Smooth muscle cell (in vitro differentiated cells): Measurements from ENCODE around the gene TMEM174. TPM values are rescaled to one million over a fixed set of nuclear protein-coding genes. Genes with fewer than 3 reads are reported as not detected.

Experiments
- DNase-seq: peaks from one replicate; lab custom pipeline; 2025; ENCODE audit not compliant: unreplicated experiment; lab: John Stamatoyannopoulos, UW
- H2AFZ ChIP-seq: fragments of 200-600 bp; sonication (generic); 2 replicates; pipeline ENCODE4 v1.6.0; 2016; ENCODE audit warnings: antibody characterized with exemption, low read depth, mild to moderate bottlenecking
- H3F3A ChIP-seq: fragments of 200-600 bp; sonication (generic); 2 replicates; pipeline ENCODE4 v1.6.0; 2017; ENCODE audit warnings: antibody characterized with exemption, low read depth
- H3K27ac ChIP-seq: fragments of 200-600 bp; sonication (generic); 2 replicates; pipeline ENCODE4 v1.5.1; 2016; ENCODE audit warnings: low read depth, mild to moderate bottlenecking
- H3K27me3 ChIP-seq: fragments of 200-600 bp; sonication (generic); 2 replicates; pipeline ENCODE4 v1.6.1; 2016; ENCODE audit warnings: low read depth, mild to moderate bottlenecking
- H3K36me3 ChIP-seq: fragments of 200-600 bp; sonication (generic); 2 replicates; pipeline ENCODE4 v1.5.1; 2016; ENCODE audit warnings: low read depth
- H3K4me1 ChIP-seq: fragments of 200-600 bp; sonication (generic); 2 replicates; pipeline ENCODE4 v1.5.1; 2016; ENCODE audit warnings: low read depth
- H3K4me2 ChIP-seq: fragments of 200-600 bp; sonication (generic); 2 replicates; pipeline ENCODE4 v1.6.0; 2016; ENCODE audit warnings: mild to moderate bottlenecking
- H3K4me3 ChIP-seq: fragments of 200-600 bp; sonication (generic); 2 replicates; pipeline ENCODE4 v1.5.1; 2016; ENCODE audit warnings: mild to moderate bottlenecking
- H3K79me2 ChIP-seq: fragments of 200-600 bp; sonication (generic); 2 replicates; pipeline ENCODE4 v1.6.0; 2016; ENCODE audit warnings: low read depth, mild to moderate bottlenecking
- H3K9ac ChIP-seq: fragments of 200-600 bp; sonication (generic); 2 replicates; pipeline ENCODE4 v1.6.0; 2016; ENCODE audit warnings: low read depth
- H3K9me3 ChIP-seq: fragments of 200-600 bp; sonication (generic); replicated peaks from 2 replicates; pipeline ENCODE4 v1.5.1; 2016; ENCODE audit warnings: low read depth
- H4K20me1 ChIP-seq: fragments of 200-600 bp; sonication (generic); 2 replicates; pipeline ENCODE4 v1.6.0; 2016; ENCODE audit warnings: low read depth
- WGBS: methylation state at CpG from one replicate; pipeline ENCODE4 v1.1.7; 2016; ENCODE audit warnings: low lambda C conversion rate; 5-methylcytosine and 5-hydroxymethylcytosine counted together
- polyA plus RNA-seq: library from polyadenylated mRNA; unstranded; fragments of >200 nt; fragmentation: Nextera tagmentation; extraction: Ambion mirVana; gene quantifications from 2 replicates; pipeline ENCODE4 v1.2.1, GENCODE V29; 2016
- total RNA-seq: library from RNA; depleted of rRNA; stranded (reverse); fragments of >200 nt; gene quantifications from 2 replicates; pipeline ENCODE4 v1.2.3, GENCODE V29; 2014
- TF ChIP-seq, protein P1 (sequence below): fragments of 200-600 bp; sonication (generic); IDR thresholded peaks from 2 replicates; pipeline ENCODE4 v1.5.1; 2017; ENCODE audit warnings: borderline replicate concordance, mild to moderate bottlenecking, antibody characterized with exemption; ENCODE audit not compliant: insufficient read depth, poor library complexity, severe bottlenecking

TMEM174 gene
- total and polyA plus RNA-seq, 2 experiments from 2014 or later, result not detected

DNA sequence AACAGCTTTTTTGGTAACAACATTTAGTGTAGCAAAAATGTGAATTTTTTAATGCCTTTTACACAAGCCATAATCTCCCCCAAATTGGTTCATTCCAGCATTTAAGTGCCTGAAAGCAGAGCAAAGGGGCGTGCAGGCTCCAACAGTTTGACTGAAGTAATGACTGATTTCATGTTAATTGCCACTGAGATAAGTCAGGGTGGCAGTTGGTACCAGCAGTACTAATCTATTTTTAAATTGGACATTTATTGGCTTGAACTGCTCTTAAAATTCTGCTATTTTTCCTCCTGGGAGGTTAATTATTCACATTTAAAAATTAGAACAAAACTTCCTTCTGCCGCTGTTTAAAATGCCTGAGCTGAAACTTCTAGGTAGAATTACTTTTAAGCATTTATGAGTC lies 40.2 kb upstream of the TMEM174 start:
- no peaks in the 10 kb centered on the region for H3K27me3 ChIP-seq
- no peaks in the 10 kb centered on the region for H3K79me2 ChIP-seq
- TF ChIP-seq, protein P1, sequence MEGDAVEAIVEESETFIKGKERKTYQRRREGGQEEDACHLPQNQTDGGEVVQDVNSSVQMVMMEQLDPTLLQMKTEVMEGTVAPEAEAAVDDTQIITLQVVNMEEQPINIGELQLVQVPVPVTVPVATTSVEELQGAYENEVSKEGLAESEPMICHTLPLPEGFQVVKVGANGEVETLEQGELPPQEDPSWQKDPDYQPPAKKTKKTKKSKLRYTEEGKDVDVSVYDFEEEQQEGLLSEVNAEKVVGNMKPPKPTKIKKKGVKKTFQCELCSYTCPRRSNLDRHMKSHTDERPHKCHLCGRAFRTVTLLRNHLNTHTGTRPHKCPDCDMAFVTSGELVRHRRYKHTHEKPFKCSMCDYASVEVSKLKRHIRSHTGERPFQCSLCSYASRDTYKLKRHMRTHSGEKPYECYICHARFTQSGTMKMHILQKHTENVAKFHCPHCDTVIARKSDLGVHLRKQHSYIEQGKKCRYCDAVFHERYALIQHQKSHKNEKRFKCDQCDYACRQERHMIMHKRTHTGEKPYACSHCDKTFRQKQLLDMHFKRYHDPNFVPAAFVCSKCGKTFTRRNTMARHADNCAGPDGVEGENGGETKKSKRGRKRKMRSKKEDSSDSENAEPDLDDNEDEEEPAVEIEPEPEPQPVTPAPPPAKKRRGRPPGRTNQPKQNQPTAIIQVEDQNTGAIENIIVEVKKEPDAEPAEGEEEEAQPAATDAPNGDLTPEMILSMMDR, result no peak
- no peak overlapping the region for H3K27ac ChIP-seq
- H4K20me1 ChIP-seq, result no peaks in the 10 kb centered on the region
- no peak overlapping the region for H3K4me3 ChIP-seq
- H3K9me3 ChIP-seq, result no peaks in the 10 kb centered on the region
- H3K4me2 ChIP-seq, result no peak overlapping the region
- no peaks in the 10 kb centered on the region for H3F3A ChIP-seq
- no peaks in the 10 kb centered on the region for H3K36me3 ChIP-seq
- 91% methylated on average over 2 of the region's 2 CpGs for WGBS
- no peak for DNase-seq
- H3K9ac ChIP-seq, result no peak overlapping the region
- no peaks in the 10 kb centered on the region for H3K4me1 ChIP-seq
- no peak overlapping the region for H2AFZ ChIP-seq

DNA sequence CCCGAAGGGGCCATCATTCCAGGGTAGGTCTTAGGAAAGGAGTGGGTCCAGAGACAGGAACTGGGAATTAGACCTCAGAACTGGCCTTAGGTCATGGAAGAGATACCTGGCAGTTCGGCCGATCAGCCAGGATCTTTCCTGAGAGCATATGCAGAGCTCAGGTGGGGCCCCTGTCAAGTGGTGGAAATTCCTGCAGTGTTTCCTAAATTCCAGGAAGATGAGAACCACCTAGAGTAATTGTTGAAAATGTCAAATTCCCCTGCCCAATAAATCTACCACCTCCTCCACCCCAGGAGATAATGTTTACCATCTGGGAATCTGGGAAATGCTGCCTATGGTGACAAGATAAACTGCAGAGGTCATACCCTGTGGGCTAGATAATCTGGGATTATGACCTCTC lies 38.0 kb upstream of the TMEM174 start:
- TF ChIP-seq, protein P1, result no peak
- Histone ChIP-seq H3K79me2 (no peaks in the 10 kb centered on the region), H2AFZ (no peak overlapping the region), H3K4me2 (no peak overlapping the region), H3K27ac (no peak overlapping the region), H4K20me1 (no peaks in the 10 kb centered on the region), H3K9me3 (no peaks in the 10 kb centered on the region), H3K9ac (no peak overlapping the region), H3F3A (no peaks in the 10 kb centered on the region), H3K27me3 (no peaks in the 10 kb centered on the region), H3K4me1 (no peaks in the 10 kb centered on the region), H3K4me3 (no peak overlapping the region), H3K36me3 (no peaks in the 10 kb centered on the region)
- DNase-seq, result no peak
- WGBS, result 77% methylated on average over 3 of the region's 3 CpGs

DNA sequence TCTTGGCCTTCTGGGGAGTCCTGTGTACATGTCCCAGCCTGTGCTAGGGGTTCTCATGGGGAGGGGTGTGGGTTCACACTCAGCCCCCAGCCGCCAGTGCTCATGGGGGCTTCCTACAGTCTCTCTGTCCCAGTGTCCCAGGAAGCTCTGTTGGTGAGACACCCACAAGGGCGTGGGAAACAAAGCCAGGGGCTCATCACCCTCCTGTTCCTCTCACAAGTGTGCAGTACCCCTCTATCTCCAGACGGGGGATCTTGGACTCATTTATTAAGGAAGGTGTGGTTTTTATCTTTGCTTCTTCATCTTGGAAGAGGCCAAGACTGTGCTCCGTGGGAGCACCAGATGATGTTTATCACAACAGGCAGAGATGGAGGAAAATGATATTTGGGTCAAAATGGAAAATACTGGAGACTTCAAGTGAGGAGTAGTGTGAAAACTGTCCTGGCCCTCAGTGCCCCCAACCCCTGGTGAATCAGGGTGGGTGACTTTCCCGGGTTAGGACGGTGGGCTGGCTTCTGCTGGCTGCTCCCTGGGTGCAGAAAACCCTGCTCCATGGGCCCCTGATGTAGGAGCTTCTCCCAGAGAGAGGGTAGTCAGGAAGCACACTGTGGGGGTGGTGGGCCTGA lies 37.5 kb upstream of the TMEM174 start:
- H3K27me3 ChIP-seq, result no peaks in the 10 kb centered on the region
- no peak overlapping the region for H2AFZ ChIP-seq
- no peak for DNase-seq
- no peak overlapping the region for H3K9ac ChIP-seq
- H3K4me2 ChIP-seq, result no peak overlapping the region
- H3K4me1 ChIP-seq, result no peaks in the 10 kb centered on the region
- TF ChIP-seq, protein P1, result peak; percentile 25
- H3K79me2 ChIP-seq, result no peaks in the 10 kb centered on the region
- H3F3A ChIP-seq, result no peaks in the 10 kb centered on the region
- no peak overlapping the region for H3K4me3 ChIP-seq
- H4K20me1 ChIP-seq, result no peaks in the 10 kb centered on the region
- H3K27ac ChIP-seq, result no peak overlapping the region
- 76% methylated on average over 6 of the region's 6 CpGs for WGBS
- no peaks in the 10 kb centered on the region for H3K36me3 ChIP-seq
- H3K9me3 ChIP-seq, result no peaks in the 10 kb centered on the region

DNA sequence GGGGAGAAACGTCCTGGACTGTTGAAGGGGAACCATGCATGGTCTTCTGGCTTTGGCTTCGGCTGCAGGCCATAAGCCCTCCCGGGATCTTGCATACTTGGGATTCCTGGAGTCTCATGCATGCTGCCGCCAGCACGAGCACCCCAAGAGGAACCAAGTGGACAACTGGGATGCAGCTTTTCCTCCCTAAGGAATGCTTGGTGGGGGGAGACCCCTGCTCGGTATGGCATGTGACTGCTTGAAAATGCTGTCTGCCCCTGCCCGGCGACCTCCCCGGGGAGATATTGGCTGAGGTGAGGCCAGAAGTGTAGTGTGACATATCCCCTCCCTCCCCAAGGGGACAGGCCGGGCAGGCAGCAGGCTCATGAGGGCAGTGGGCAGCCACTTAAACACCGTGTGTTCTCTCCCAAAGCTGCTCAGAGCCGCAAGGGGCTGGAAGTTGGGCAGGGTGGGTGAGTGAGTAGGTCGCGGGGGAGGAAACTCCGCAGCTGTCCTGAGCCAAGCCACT lies 36.9 kb upstream of the TMEM174 start:
- Histone ChIP-seq H3K27ac (no peak overlapping the region), H3K36me3 (no peaks in the 10 kb centered on the region), H3K4me2 (no peak overlapping the region), H3K9ac (no peak overlapping the region), H2AFZ (no peak overlapping the region), H3K9me3 (no peaks in the 10 kb centered on the region), H3F3A (no peaks in the 10 kb centered on the region), H4K20me1 (no peaks in the 10 kb centered on the region), H3K27me3 (no peaks in the 10 kb centered on the region), H3K79me2 (no peaks in the 10 kb centered on the region), H3K4me3 (no peak overlapping the region), H3K4me1 (no peaks in the 10 kb centered on the region)
- TF ChIP-seq, protein P1, result no peak
- 30% methylated on average over 12 of the region's 15 CpGs for WGBS
- DNase-seq, result no peak
